Body of pancreas (tissue), 4 donors: ENCODE measurements around the gene GGA1. TPM values are rescaled to one million over a fixed set of nuclear protein-coding genes. Genes with fewer than 3 reads are reported as not detected.
A peak's percentile ranks its signal among the peaks of the same experiment; 100 is the strongest.

Source experiments
- ATAC-seq: fragments of 150-250 bp; one replicate; pipeline ENCODE4 v1.9.1; 2016
- DNase-seq, 4 donors: peaks; one replicate each; pipeline ENCODE4 v3.0.0-alpha.2; 2019
- H3K27ac ChIP-seq, 4 donors: fragments of 200-600 bp; sonication (generic); 1 replicate in 3 of 4; 2 replicates in 1 of 4; pipeline versions ENCODE4 v1.5.1 to v1.6.1; 2016 to 2019; ENCODE audit warnings: mild to moderate bottlenecking in 1 of 4, mixed read lengths in 1 of 4, moderate library complexity in 1 of 4
- H3K27me3 ChIP-seq, 2 donors: fragments of 200-600 bp; sonication (generic); one replicate each; pipeline ENCODE4 v1.6.0; 2016; ENCODE audit warnings: mild to moderate bottlenecking in 1 of 2
- H3K36me3 ChIP-seq, 2 donors: fragments of 200-600 bp; sonication (generic); replicated peaks in 1 of 2; 2 replicates each; pipeline ENCODE4 v1.5.1; 2016; ENCODE audit warnings: low read depth in 2 of 2; ENCODE audit not compliant: insufficient read depth in 1 of 2
- H3K4me1 ChIP-seq: fragments of 200-600 bp; sonication (generic); one replicate; pipeline ENCODE4 v1.6.0; 2016
- H3K4me3 ChIP-seq, 2 donors: fragments of 200-600 bp; sonication (generic); 1 replicate in 1 of 2; 2 replicates in 1 of 2; pipeline ENCODE4 v1.5.1; 2016 to 2019
- H3K9me3 ChIP-seq, 3 donors: fragments of 200-600 bp; sonication (generic); 1 replicate in 2 of 3; 2 replicates in 1 of 3; pipeline ENCODE4 v1.5.1; 2016
- POLR2A ChIP-seq, 3 donors: fragments of 450-650 bp; IDR thresholded peaks; one replicate each; pipeline ENCODE4 v1.6.1; 2016; ENCODE audit warnings: antibody characterized with exemption in 3 of 3, mild to moderate bottlenecking in 2 of 3
- WGBS, 2 donors: methylation state at CpG; one replicate each; pipeline ENCODE4 v1.1.5; 2017; 5-methylcytosine and 5-hydroxymethylcytosine counted together
- intact Hi-C: fragments of 100-400 bp; cut with DNase I; formaldehyde crosslinking; loops from one replicate; pipeline ENCODE4 v1.15.1; 2023
- total RNA-seq, 2 donors: library from RNA; depleted of rRNA; stranded (reverse); fragments of >200 nt; gene quantifications; one replicate each; pipeline ENCODE4 v1.1.0, GENCODE V29; 2016
- TF ChIP-seq, protein P1 (sequence below), 7 experiments: fragments of 450-650 bp in 4 of 7; fragments of 200-600 bp in 3 of 7; sonication (generic) in 3 of 7; IDR thresholded peaks; one replicate each; pipeline ENCODE4 v1.5.1; 2016 to 2019; ENCODE audit warnings: antibody characterized with exemption in 7 of 7

The GGA1 gene
- total RNA-seq, 2 donors from 2014 or later, result 38.4 to 42.5 TPM

- 91% methylated on average over 18 of the region's 19 CpGs; no CpG with 5 or more reads in 1 of the 2 donors for WGBS, 2 donors
- Histone ChIP-seq H3K27me3 (no peaks in the 10 kb centered on the region), H3K27ac (no peak overlapping the region), H3K9me3 (no peaks in the 10 kb centered on the region), H3K4me1 (peaks cover 13% of the 10 kb centered on the region), H3K36me3 (peaks cover 3 to 11% of the 10 kb centered on the region in 2 donors), H3K4me3 (no peak overlapping the region)
- ATAC-seq (no peak), DNase-seq (no peak)
- intact Hi-C loops, result no loop called here
- TF ChIP-seq, protein P1, sequence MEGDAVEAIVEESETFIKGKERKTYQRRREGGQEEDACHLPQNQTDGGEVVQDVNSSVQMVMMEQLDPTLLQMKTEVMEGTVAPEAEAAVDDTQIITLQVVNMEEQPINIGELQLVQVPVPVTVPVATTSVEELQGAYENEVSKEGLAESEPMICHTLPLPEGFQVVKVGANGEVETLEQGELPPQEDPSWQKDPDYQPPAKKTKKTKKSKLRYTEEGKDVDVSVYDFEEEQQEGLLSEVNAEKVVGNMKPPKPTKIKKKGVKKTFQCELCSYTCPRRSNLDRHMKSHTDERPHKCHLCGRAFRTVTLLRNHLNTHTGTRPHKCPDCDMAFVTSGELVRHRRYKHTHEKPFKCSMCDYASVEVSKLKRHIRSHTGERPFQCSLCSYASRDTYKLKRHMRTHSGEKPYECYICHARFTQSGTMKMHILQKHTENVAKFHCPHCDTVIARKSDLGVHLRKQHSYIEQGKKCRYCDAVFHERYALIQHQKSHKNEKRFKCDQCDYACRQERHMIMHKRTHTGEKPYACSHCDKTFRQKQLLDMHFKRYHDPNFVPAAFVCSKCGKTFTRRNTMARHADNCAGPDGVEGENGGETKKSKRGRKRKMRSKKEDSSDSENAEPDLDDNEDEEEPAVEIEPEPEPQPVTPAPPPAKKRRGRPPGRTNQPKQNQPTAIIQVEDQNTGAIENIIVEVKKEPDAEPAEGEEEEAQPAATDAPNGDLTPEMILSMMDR (IDR thresholded peaks at IDR 0.05), result no peak
- TF ChIP-seq POLR2A (IDR thresholded peaks at IDR 0.05), result no peak
Observed at GRCh38 chr22:37631448-37632173, 23.0 kb downstream of the GGA1 start.

DNA sequence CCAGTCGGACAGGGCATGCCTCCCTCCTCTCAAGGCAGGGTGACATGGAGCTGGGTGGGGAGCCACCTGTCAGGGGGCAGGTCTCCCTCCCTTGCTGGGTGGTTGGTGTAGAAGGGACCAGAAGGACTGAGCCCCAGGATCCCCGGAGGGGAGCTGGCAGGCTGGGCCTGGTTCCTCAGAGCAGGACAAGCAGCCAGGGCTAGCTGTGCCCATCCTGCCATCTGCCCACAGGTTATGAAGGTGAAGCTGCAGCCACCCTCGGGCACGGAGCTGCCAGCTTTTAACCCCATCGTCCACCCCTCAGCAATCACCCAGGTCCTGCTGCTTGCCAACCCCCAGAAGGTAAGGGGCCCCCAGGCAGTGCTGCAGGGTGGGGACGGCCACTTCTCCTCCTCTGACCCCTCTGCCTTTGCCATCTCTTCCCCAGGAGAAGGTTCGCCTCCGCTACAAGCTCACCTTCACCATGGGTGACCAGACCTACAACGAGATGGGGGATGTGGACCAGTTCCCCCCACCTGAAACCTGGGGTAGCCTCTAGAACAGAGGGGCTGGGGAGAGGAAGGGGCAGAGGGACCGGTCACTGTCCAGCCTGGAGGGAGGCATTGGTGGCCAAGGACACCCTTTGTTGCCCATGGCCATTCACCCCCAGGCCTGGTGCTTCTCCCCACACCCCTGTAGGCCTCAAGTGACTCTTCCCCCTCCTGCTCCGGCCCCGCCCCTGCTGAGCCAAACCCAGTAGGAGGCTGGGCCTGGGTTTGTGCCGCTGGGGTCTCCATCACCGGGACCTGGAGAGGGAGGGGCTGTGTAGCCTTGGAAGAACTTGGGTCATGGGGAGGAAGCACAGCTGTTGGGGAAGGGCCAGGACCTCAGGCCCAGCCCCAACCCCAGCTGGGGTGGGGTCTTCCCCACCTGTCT is 23.8 kb downstream of the GGA1 start:
- 77 to 93% methylated on average over 5 to 11 of the region's 14 CpGs for WGBS, 2 donors
- TF ChIP-seq POLR2A (IDR thresholded peaks at IDR 0.05), result no peak
- TF ChIP-seq, protein P1 (IDR thresholded peaks at IDR 0.05), result no peak
- Histone ChIP-seq H3K9me3 (no peaks in the 10 kb centered on the region), H3K4me3 (no peak overlapping the region), H3K4me1 (peaks cover 13% of the 10 kb centered on the region), H3K36me3 (peaks cover 3 to 11% of the 10 kb centered on the region in 2 donors), H3K27ac (peak overlapping the region in 2 of 4 donors; percentile 63 to 68), H3K27me3 (no peaks in the 10 kb centered on the region)
- no peak for ATAC-seq
- intact Hi-C loops, result no loop called here
- no peak for DNase-seq

- DNase-seq (no peak), ATAC-seq (no peak)
- intact Hi-C loops, result no loop called here
- Histone ChIP-seq H3K27ac (peak overlapping the region in 2 of 4 donors; percentile 63 to 68), H3K27me3 (no peaks in the 10 kb centered on the region), H3K4me3 (no peak overlapping the region), H3K36me3 (peaks cover 3 to 11% of the 10 kb centered on the region in 2 donors), H3K4me1 (peaks cover 13% of the 10 kb centered on the region), H3K9me3 (no peaks in the 10 kb centered on the region)
- TF ChIP-seq, protein P1 (IDR thresholded peaks at IDR 0.05), result no peak
- no peak for TF ChIP-seq POLR2A (IDR thresholded peaks at IDR 0.05)
- WGBS, 2 donors, result 64 to 78% methylated on average over 7 to 11 of the region's 11 CpGs
Observed at GRCh38 chr22:37633089-37633624, 24.5 kb downstream of the GGA1 start.

GRCh38 chr22:37633625-37634416 is 25.2 kb downstream of the GGA1 start:
- Histone ChIP-seq H3K4me1 (peaks cover 14% of the 10 kb centered on the region), H3K9me3 (no peaks in the 10 kb centered on the region), H3K4me3 (no peak overlapping the region), H3K27ac (peak overlapping the region in 2 of 4 donors; percentile 63 to 68), H3K27me3 (no peaks in the 10 kb centered on the region), H3K36me3 (peaks cover 3 to 11% of the 10 kb centered on the region in 2 donors)
- peak in 1 of 3 donors; percentile 30 for TF ChIP-seq POLR2A (IDR thresholded peaks at IDR 0.05)
- TF ChIP-seq, protein P1 (IDR thresholded peaks at IDR 0.05), result peak in 1 of 7 experiments; percentile 8
- ATAC-seq, result peak; percentile 54
- 37 to 48% methylated on average over 3 to 18 of the region's 24 CpGs for WGBS, 2 donors
- DNase-seq, result peak; percentile 50 to 83 (median 66)
- intact Hi-C loops, result no loop called here
